Measurements from ENCODE around the gene EXOC6B. TPM values are rescaled to one million over a fixed set of nuclear protein-coding genes. Genes with fewer than 3 reads are reported as not detected.

EXOC6B gene
- polyA plus RNA-seq, 2 of the 4 experiments (the other 2 are of a cell fraction): 15.5 to 24.7 TPM

DNA sequence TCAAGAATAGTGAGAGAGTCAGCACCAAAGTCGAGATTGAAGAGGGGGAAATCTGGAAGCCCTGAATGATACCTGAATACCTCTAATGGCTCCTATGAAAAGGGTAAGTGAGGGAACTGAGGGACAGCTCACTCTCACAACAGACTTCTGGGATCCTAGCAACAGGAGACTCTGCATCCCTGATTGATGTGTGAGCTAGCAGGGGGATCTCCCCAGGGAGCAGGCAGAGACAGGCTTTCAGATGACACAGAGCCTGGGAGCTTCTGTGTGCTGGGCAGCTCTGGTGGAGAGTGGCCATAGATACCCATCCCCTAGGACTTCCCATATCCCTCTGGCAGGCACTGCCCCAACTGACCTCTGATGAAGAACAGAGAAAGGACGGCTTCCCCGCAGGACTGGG lies 206.2 kb downstream of the EXOC6B start:
- no peak overlapping the region for H3K4me3 ChIP-seq
- H3K4me1 ChIP-seq: no peaks in the 10 kb centered on the region
- WGBS (ENCODE audit: missing lambda C conversion rate): 21% methylated on average over 1 of the region's 3 CpGs
- TF ChIP-seq KDM5A (IDR thresholded peaks at IDR 0.05) (no peak), MAFK (IDR thresholded peaks at IDR 0.05; ENCODE audit: partially characterized antibody) (no peak), GATA3 (IDR thresholded peaks at IDR 0.05; ENCODE audit: borderline replicate concordance) (no peak), HOXB13 (CRISPR knock-in tag; IDR thresholded peaks at IDR 0.05; ENCODE audit: low read depth) (no peak), HMGXB4 (CRISPR knock-in tag; IDR thresholded peaks at IDR 0.05; ENCODE audit: borderline replicate concordance) (no peak)
- ChIA-PET POLR2A (no interaction called here), CTCF (interaction anchor here (1.3 kb wide), 1 partner anchor 14 kb away, joined by 5 read pairs; no protein-coding TSS in a partner anchor)
- no peak overlapping the region for H3K27ac ChIP-seq
- no peak overlapping the region for H3K4me2 ChIP-seq
- ATAC-seq: peak in 1 of 2 experiments; percentile 36; a peak in 2 of 6 replicates
- no peak for FAIRE-seq
- peaks cover 6% of the 10 kb centered on the region; the same call in 1 of the 3 replicates for H3K9me3 ChIP-seq
- no peak for DNase-seq (ENCODE audit: low read depth in 1 of 2, low spot score in 1 of 2)

DNA sequence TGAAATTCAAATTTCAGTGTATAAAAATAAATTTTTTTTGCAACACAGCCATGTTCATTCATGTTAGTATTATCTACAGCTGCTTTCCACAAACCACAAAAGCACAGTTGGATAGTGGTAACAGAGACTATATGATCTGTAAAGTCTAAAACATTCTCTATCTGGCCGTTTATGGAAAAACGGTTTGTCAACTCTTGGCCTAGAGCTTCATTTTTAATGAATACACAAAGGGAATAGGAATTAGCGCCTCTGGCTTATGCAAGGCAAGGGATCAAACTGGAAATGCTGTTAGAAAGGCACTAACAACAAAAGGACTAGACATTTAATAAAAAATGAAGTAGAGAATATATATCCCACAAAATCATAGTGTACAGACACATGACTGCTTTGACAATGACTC lies 211.9 kb downstream of the EXOC6B start:
- ATAC-seq (no peak), FAIRE-seq (no peak), DNase-seq (ENCODE audit: low read depth in 1 of 2, low spot score in 1 of 2) (no peak)
- TF ChIP-seq HMGXB4 (CRISPR knock-in tag; IDR thresholded peaks at IDR 0.05; ENCODE audit: borderline replicate concordance) (no peak), MYC (IDR thresholded peaks at IDR 0.05; ENCODE audit: borderline replicate concordance, low read length) (no peak)
- H3K4me2 ChIP-seq: no peak overlapping the region
- 91% methylated on average over 3 of the region's 3 CpGs for whole genome bisulfite sequencing (ENCODE audit: missing lambda C conversion rate)
- POLR2A ChIA-PET: no interaction called here
- peaks cover 21% of the 10 kb centered on the region; the same call in 2 of the 3 replicates for H3K9me3 ChIP-seq
- H3K27ac ChIP-seq: no peak overlapping the region
- CTCF ChIA-PET: interaction anchor here (0.8 to 1.2 kb wide), 3 partner anchors 13 to 274 kb away, joined by 3 read pairs; partner anchors contain the start of gene SPR
- no peaks in the 10 kb centered on the region for H3K4me1 ChIP-seq
- no peak overlapping the region for H3K4me3 ChIP-seq

GRCh38 chr2:72612614-72613160 lies 213.1 kb downstream of the EXOC6B start:
- ChIA-PET CTCF (interaction anchor here (0.7 to 1.0 kb wide), 2 partner anchors 9 to 826 kb away, joined by 3 read pairs; no protein-coding TSS in a partner anchor), POLR2A (no interaction called here)
- Histone ChIP-seq H3K4me3 (no peak overlapping the region), H3K27ac (no peak overlapping the region), H3K4me1 (no peaks in the 10 kb centered on the region), H3K9me3 (peaks cover 21% of the 10 kb centered on the region; the same call in 2 of the 3 replicates), H3K4me2 (no peak overlapping the region)
- ATAC-seq: no peak
- FAIRE-seq: no peak
- TF ChIP-seq HOXA7 (CRISPR knock-in tag; IDR thresholded peaks at IDR 0.05) (no peak), CBX8 (IDR thresholded peaks at IDR 0.05) (no peak), FOSB (CRISPR knock-in tag; IDR thresholded peaks at IDR 0.05) (no peak), HMGXB4 (CRISPR knock-in tag; IDR thresholded peaks at IDR 0.05; ENCODE audit: borderline replicate concordance) (no peak), MAZ (IDR thresholded peaks at IDR 0.05; ENCODE audit: borderline replicate concordance, low read depth, low read length) (no peak), FOXS1 (CRISPR knock-in tag; IDR thresholded peaks at IDR 0.05) (no peak), SMC3 (IDR thresholded peaks at IDR 0.05) (no peak), NR3C1 (IDR thresholded peaks at IDR 0.05) (no peak), SREBF2 (IDR thresholded peaks at IDR 0.05) (no peak), PHF8 (IDR thresholded peaks at IDR 0.05; ENCODE audit: borderline replicate concordance, low read depth) (no peak)
- TF ChIP-seq, protein P1, sequence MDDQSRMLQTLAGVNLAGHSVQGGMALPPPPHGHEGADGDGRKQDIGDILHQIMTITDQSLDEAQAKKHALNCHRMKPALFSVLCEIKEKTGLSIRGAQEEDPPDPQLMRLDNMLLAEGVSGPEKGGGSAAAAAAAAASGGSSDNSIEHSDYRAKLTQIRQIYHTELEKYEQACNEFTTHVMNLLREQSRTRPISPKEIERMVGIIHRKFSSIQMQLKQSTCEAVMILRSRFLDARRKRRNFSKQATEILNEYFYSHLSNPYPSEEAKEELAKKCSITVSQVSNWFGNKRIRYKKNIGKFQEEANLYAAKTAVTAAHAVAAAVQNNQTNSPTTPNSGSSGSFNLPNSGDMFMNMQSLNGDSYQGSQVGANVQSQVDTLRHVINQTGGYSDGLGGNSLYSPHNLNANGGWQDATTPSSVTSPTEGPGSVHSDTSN (IDR thresholded peaks at IDR 0.05): no peak
- TF ChIP-seq, protein P2, sequence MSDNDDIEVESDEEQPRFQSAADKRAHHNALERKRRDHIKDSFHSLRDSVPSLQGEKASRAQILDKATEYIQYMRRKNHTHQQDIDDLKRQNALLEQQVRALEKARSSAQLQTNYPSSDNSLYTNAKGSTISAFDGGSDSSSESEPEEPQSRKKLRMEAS (IDR thresholded peaks at IDR 0.05): no peak
- DNase-seq (ENCODE audit: low read depth in 1 of 2, low spot score in 1 of 2): no peak
- 85% methylated on average over 4 of the region's 4 CpGs for WGBS (ENCODE audit: missing lambda C conversion rate)
